ENCODE results near the gene EIF4E2. TPM values are rescaled to one million over a fixed set of nuclear protein-coding genes. Genes with fewer than 3 reads are reported as not detected.

Gene EIF4E2, protein sequence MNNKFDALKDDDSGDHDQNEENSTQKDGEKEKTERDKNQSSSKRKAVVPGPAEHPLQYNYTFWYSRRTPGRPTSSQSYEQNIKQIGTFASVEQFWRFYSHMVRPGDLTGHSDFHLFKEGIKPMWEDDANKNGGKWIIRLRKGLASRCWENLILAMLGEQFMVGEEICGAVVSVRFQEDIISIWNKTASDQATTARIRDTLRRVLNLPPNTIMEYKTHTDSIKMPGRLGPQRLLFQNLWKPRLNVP
- 38.1 TPM for total RNA-seq

- DNase-seq: peak; percentile 93
Measured at GRCh38 chr2:232550354-232551249, at the start of gene EIF4E2, which contains the start of gene TIGD1. Gene EIF4E2, plus strand, starts transcription at chr2:232550689. Its CDS starts 36 bp downstream, at chr2:232550725. Gene TIGD1, minus strand, starts transcription at chr2:232550557. Its CDS starts 675 bp downstream, at chr2:232549882.

DNA sequence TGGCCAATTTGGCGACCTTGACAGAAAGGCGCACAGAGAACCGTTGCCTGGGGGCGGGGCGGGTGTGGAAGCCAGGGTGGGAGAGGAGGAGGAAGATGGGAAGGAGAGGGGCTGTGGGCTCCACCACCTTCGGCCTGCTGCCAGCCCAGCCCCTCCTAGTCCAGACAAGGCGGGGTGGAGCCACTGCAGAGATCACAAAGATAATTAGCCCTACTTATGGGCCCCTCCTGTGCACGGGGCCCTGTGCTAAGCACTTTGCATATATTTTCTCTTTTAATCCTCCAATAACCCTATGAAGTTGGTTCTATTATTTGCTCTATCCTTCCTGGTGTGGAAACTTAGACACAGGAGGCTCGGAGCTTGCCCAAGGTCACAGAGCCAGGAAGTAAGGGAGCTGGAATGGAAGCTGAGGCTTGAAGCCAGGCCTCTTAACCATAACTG lies 49.1 kb upstream of the EIF4E2 start:
- DNase-seq: no peak

- no peak for DNase-seq
Measured at GRCh38 chr2:232501794-232502390, 48.6 kb upstream of the EIF4E2 start.

DNA sequence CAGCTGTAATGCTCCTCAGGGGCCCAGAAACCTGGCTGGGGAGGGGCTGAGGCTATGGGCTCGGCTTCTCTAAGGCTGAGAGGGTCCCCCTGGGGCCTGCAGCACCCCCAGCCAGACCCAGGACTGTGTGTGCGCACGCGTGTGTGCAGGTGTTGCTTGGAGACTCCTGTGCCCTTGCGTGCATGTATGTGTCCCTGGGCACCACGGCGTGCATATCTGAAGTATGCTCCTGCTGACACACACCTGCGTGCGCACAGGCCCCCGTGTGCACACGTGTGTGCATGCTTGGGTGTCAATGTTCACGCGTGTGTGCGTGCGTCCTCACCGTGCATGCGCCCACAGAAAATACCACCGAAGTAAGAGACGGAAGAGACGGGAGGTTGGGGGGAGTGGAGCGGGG lies 48.0 kb upstream of the EIF4E2 start:
- DNase-seq: no peak

DNA sequence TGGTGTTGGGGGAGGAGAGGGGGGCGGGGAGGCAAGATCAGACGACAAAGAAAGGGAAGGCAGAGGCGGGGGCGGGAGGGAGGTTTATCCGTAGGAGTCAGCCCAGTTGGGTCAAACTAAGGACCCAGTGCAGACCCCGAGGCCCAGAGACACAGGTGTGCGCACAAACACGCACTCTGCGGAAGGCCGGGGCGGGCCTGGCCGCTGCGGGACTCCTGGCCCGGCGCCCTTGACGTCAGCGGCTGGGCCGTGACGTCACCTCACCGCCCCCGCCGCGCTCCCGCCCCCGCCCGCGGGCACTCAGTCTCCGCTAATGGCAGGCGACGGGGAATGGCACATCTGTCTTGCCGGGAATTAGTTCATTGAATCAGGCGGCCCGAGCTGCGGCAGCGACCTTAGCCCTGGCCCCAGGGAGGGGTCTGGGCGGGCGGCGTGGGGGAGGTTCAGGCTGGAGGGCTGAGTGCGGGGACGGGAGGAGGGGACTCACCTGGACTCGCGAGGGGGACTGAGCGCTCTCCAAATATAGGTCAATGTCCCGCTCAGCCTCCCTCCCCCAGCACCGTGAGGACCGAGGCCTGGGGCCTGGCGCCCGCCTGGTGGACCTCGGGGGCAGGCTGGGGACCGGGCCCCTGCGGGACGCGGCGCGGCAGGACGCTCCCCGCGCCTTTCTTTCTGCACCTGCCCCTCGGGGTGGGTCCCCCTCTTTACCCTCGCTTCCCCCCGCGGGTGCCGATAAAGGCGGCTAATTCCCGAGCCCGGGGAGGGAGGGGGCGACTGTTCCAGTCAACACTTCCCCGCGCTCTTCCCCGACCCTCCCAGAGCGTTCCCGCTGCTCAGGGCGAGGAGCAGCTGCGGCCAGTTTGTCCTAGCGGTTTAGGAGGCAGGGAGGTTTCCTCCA lies 47.3 kb upstream of the EIF4E2 start:
- DNase-seq: peak; percentile 17

GRCh38 chr2:232503809-232504323 lies 46.6 kb upstream of the EIF4E2 start:
- DNase-seq: no peak

GRCh38 chr2:232504438-232504837 lies 46.1 kb upstream of the EIF4E2 start:
- DNase-seq: no peak

- no peak for DNase-seq
Measured at GRCh38 chr2:232505856-232506255, 44.6 kb upstream of the EIF4E2 start.

DNA sequence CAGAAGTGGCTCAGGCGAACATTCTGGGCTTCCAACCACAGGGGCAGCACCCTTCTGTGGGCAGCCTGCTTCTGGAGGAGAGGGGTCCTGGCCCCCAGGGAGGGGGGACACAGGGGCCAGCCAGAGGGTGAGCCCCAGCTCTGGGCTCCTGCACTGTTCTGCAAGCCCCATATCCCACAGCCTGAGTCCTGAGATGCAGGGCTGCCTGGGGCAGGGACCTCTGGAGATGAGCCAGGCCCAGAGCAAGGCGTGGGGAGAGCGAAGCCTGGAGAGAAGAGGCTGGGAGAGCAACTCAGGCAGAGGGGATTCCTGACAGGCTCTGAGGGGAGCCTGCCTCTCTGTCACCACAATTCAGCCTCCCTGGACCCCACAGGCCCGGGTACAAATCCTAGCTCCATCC lies 43.8 kb upstream of the EIF4E2 start:
- no peak for DNase-seq

- DNase-seq: no peak
Measured at GRCh38 chr2:232508251-232508650, 42.2 kb upstream of the EIF4E2 start.

DNA sequence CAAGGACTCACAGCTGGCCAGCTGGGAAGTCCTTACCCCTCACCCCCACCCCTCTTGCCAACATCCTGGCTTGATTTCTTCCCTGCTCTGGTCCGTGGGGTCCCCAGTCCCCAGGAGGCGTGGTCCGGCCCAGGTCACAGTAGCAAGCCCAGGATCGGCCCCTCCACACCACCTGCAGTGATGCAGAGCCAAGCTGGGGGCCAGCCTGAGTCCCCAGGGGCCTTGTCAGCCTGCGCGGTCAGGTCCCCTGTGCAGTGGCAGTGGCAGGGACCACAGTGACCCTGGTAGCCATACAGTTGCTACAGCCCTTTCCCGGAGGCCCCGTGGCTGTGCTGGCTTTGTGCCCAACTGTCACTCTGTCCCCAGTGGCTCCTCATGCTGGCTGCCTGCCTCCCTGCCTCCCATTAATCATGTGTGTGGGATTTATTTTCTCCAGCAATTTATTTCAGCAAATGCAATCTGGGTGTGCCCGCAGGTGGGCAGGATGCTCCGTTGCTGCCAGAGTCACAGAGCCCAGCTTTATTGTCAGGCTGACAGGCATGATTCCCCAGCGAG lies 39.1 kb upstream of the EIF4E2 start:
- no peak for DNase-seq

DNA sequence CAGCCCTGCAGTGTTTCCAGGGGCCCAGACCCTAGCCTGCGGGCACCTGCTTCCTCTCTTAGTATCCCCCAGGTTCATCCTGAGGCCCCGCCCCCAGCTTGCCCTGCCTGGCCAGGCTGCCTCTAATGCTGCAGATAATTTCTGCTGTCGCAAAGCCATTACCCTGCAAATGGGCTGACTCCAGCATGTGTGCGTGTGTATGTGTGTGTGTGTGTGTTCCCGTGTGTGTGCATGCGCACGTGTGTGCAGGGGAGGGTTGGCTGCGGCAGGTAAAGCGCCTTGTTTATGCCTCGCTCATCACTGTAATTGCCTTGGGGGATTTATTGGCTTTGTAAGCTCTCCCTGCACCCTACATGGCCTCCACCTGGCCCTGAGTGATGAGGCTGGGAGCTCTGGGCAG lies 37.9 kb upstream of the EIF4E2 start:
- no peak for DNase-seq

DNA sequence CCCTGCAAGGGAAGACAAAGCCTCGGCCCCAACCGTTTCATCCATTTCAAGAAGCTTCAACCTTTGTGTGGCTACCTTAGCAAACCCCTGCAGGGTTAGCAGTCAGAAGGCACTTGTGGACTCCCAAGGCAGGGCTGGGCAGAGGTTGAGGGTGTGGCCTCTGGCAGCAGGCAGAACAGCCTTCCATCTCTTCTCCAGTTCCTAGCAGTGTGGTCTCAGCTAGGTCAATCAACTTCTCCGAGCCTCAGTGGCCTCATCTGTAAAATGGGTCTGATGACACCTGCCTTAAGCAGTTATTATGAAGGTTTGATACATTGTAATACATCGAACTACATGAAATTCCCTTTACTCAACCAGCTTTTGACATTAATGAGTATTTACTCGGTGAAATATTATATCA lies 37.1 kb upstream of the EIF4E2 start:
- no peak for DNase-seq

DNA sequence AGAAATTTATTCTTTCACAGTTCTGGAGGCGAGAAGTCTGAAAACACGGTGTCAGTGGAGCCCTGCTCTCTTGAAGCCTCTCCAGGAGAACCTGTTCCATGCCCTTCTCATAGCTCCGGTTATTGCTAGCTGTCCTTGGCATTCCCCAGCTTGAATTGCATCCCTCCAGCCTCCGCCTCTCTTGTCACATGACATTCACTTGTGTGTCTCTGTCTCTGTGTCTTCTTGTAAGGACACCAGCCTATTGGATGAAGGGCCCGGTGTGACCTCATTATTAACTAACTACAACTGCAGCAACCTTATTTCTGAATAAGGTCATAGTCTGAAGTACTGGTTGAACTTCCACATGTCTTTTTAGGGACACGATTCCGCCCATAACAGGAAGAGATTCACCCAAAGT lies 34.9 kb upstream of the EIF4E2 start:
- DNase-seq: no peak

GRCh38 chr2:232516551-232516950 lies 33.9 kb upstream of the EIF4E2 start:
- no peak for DNase-seq

GRCh38 chr2:232518844-232519243 lies 31.6 kb upstream of the EIF4E2 start:
- DNase-seq: no peak

GRCh38 chr2:232519581-232520438 lies 30.7 kb upstream of the EIF4E2 start, which contains the start of gene PRSS56:
Gene PRSS56, plus strand, starts transcription at chr2:232520388. Its CDS starts 211 bp downstream, at chr2:232520599.
- DNase-seq: no peak

DNA sequence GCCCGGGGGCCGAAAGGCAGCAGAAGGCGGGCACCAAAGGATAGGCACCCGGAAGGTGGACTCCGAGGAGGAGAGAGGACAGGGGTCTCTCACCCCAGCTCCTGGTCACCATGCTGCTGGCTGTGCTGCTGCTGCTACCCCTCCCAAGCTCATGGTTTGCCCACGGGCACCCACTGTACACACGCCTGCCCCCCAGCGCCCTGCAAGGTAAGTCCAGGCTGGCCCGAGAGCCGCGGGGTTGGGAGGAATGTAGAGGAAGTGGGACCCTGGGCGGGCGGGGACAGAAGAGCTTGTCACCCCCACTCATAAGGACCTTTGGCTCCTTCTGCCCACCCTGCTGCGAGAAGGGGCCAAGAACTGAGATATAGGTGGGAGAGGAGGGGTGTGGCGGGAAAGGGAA lies 30.0 kb upstream of the EIF4E2 start:
- DNase-seq: no peak

GRCh38 chr2:232521098-232521497 lies 29.4 kb upstream of the EIF4E2 start:
- DNase-seq: no peak

DNA sequence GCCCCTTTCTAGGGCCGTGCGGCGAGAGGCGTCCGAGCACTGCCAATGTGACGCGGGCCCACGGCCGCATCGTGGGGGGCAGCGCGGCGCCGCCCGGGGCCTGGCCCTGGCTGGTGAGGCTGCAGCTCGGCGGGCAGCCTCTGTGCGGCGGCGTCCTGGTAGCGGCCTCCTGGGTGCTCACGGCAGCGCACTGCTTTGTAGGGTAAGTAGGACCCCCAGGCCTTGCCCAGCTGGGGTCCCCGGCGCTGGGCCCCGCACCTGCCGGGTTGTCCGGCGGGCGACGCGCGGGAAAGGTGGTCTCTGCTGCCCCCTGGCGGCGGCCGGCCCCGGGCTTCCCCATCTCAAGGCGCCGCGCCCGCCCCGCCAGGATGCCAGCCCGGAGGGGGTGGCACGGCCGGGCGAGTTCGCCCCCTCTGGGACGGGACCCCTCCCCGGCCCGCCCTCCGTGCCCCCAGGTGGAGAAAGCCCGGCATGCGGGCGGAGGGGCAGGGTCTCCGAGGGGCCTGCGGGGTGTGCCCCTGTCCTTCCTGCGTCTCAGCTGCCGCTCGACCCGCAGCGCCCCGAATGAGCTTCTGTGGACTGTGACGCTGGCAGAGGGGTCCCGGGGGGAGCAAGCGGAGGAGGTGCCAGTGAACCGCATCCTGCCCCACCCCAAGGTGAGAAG lies 28.4 kb upstream of the EIF4E2 start:
- no peak for DNase-seq

Measured in occipital lobe (tissue), 2 donors.